ENCODE results near the gene SGIP1. TPM values are rescaled to one million over a fixed set of nuclear protein-coding genes. Genes with fewer than 3 reads are reported as not detected.
A peak's percentile ranks its signal among the peaks of the same experiment; 100 is the strongest.

SGIP1 gene
- total and polyA plus RNA-seq, 2 experiments from 2014 or later: 4.0 to 7.7 TPM

DNA sequence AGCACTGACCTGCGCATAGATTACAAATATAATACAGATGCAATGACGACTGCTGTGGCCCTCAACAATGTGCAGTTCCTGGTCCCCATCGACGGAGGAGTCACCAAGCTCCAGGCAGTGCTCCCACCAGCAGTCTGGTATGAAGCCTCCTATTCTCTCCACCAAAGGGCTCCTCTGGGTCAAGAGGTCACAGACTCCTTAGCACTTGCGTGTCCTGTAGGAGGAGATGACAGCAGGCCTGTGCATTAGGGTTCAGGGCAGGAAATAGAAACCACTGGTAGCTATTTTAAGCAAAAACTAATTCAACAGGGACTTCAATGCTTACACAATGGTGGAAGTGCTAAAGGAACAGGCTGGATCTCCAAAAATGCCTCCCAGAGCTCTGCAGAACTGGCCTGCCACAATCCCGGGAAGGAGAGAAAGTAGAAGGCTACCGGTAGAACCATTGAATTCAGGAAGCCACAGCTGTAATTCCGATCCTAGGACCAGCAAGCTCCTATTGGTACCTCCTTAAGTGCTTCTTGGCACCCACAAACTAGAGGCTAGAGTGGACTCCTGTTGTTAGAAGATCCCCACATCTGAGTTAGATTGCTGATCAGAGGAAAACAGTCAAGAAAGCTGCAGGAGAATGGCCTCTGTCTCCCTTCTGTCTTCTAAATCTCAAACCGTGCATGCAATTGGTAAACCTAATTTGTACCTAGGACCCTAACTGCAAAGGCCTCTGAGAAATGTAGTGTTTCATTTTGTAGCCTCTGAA, 205.6 kb downstream of the SGIP1 start:
- Histone ChIP-seq H3K4me3 (no peak overlapping the region), H4K20me1 (ENCODE audit: insufficient read depth) (no peaks in the 10 kb centered on the region), H3K79me2 (ENCODE audit: insufficient read depth) (no peaks in the 10 kb centered on the region), H2AFZ (peak overlapping the region; percentile 12; the same call in 1 of the 2 replicates), H3K4me1 (ENCODE audit: insufficient read depth) (no peaks in the 10 kb centered on the region), H3K9me2 (ENCODE audit: insufficient read depth) (no peaks in the 10 kb centered on the region), H3K36me3 (ENCODE audit: low read depth) (no peaks in the 10 kb centered on the region), H3K9ac (no peak overlapping the region), H3K27me3 (replicated peaks; ENCODE audit: insufficient read depth) (no peaks in the 10 kb centered on the region), H3K9me3 (ENCODE audit: low read depth) (no peaks in the 10 kb centered on the region), H3K27ac (no peak overlapping the region), H3K4me2 (ENCODE audit: unreplicated experiment) (no peak overlapping the region), H3F3A (ENCODE audit: insufficient read depth) (no peaks in the 10 kb centered on the region)
- 83 to 84% methylated on average over 9 of the region's 9 CpGs for WGBS, 2 experiments (ENCODE audit: low coverage in 1 of 2, low lambda C conversion rate in 2 of 2, missing lambda C conversion rate in 2 of 2)
- DNase-seq: no peak
- in situ Hi-C loops (cut with MboI): loop anchor here (25.0 kb wide), 1 partner anchor 777 kb away; no protein-coding TSS in a partner anchor
- TF ChIP-seq EZH2 (IDR thresholded peaks at IDR 0.05; ENCODE audit: insufficient read depth, poor library complexity, severe bottlenecking) (no peak), EZH2phosphoT487 (IDR thresholded peaks at IDR 0.05; ENCODE audit: insufficient read depth, low read depth) (no peak)

DNA sequence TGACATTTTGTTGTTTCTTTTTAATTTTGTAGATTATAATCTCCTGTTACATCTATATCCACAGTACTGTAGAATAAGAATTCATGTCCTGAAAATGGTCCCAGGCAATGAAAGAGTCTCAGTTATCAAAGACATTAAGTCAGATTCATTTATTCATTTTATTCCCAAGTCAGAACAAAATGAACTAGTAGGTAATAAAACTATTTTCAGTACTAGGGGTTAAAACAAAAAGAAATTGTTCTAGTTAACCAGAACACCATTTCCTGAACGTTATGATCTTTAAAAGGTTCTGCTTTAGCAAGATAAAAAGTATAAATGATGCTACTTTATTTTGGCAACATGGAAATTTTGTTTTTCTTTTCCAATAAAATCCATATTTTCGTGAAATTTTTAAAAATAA, 211.5 kb downstream of the SGIP1 start:
- Histone ChIP-seq H3K9me3 (ENCODE audit: low read depth) (no peaks in the 10 kb centered on the region), H2AFZ (no peak overlapping the region), H3K9ac (no peak overlapping the region), H3K4me2 (ENCODE audit: unreplicated experiment) (no peak overlapping the region), H3K27me3 (replicated peaks; ENCODE audit: insufficient read depth) (no peaks in the 10 kb centered on the region), H3K27ac (no peak overlapping the region), H4K20me1 (ENCODE audit: insufficient read depth) (no peaks in the 10 kb centered on the region), H3K9me2 (ENCODE audit: insufficient read depth) (no peaks in the 10 kb centered on the region), H3K36me3 (ENCODE audit: low read depth) (no peaks in the 10 kb centered on the region), H3K79me2 (ENCODE audit: insufficient read depth) (no peaks in the 10 kb centered on the region), H3F3A (ENCODE audit: insufficient read depth) (peaks cover 23% of the 10 kb centered on the region), H3K4me1 (ENCODE audit: insufficient read depth) (peaks cover 21% of the 10 kb centered on the region), H3K4me3 (no peak overlapping the region)
- 85 to 87% methylated on average over 2 of the region's 2 CpGs for WGBS, 2 experiments (ENCODE audit: low coverage in 1 of 2, low lambda C conversion rate in 2 of 2, missing lambda C conversion rate in 2 of 2)
- in situ Hi-C loops (cut with MboI): loop anchor here (25.0 kb wide), 1 partner anchor 783 kb away; no protein-coding TSS in a partner anchor
- TF ChIP-seq EZH2 (IDR thresholded peaks at IDR 0.05; ENCODE audit: insufficient read depth, poor library complexity, severe bottlenecking) (no peak), EZH2phosphoT487 (IDR thresholded peaks at IDR 0.05; ENCODE audit: insufficient read depth, low read depth) (no peak)
- no peak for DNase-seq

GRCh38 chr1:66747501-66747900, 213.5 kb downstream of the SGIP1 start:
- Histone ChIP-seq H3K36me3 (ENCODE audit: low read depth) (no peaks in the 10 kb centered on the region), H3K27ac (peak overlapping the region; percentile 39), H3K4me2 (ENCODE audit: unreplicated experiment) (peak overlapping the region; percentile 63), H4K20me1 (ENCODE audit: insufficient read depth) (no peaks in the 10 kb centered on the region), H3K9me2 (ENCODE audit: insufficient read depth) (no peaks in the 10 kb centered on the region), H3K4me1 (ENCODE audit: insufficient read depth) (peaks cover 25% of the 10 kb centered on the region), H3K27me3 (replicated peaks; ENCODE audit: insufficient read depth) (no peaks in the 10 kb centered on the region), H3F3A (ENCODE audit: insufficient read depth) (peaks cover 29% of the 10 kb centered on the region), H3K79me2 (ENCODE audit: insufficient read depth) (no peaks in the 10 kb centered on the region), H3K9ac (no peak overlapping the region), H2AFZ (peak overlapping the region; percentile 12), H3K9me3 (ENCODE audit: low read depth) (no peaks in the 10 kb centered on the region), H3K4me3 (peak overlapping the region; percentile 28)
- in situ Hi-C loops (cut with MboI): loop anchor here (25.0 kb wide), 1 partner anchor 785 kb away; no protein-coding TSS in a partner anchor
- TF ChIP-seq EZH2phosphoT487 (IDR thresholded peaks at IDR 0.05; ENCODE audit: insufficient read depth, low read depth) (no peak), EZH2 (IDR thresholded peaks at IDR 0.05; ENCODE audit: insufficient read depth, poor library complexity, severe bottlenecking) (no peak)
- WGBS, 2 experiments (ENCODE audit: low coverage in 1 of 2, low lambda C conversion rate in 2 of 2, missing lambda C conversion rate in 2 of 2): 10 to 14% methylated on average over 1 of the region's 1 CpG
- peak; percentile 46 for DNase-seq

- Histone ChIP-seq H3K4me2 (ENCODE audit: unreplicated experiment) (no peak overlapping the region), H3K9ac (no peak overlapping the region), H3K4me3 (no peak overlapping the region), H3K4me1 (ENCODE audit: insufficient read depth) (peaks cover 25% of the 10 kb centered on the region), H2AFZ (0 out of 2 replicates have a peak overlapping the region, but pooled peaks have one; percentile 21), H3K9me3 (ENCODE audit: low read depth) (no peaks in the 10 kb centered on the region), H3K9me2 (ENCODE audit: insufficient read depth) (no peaks in the 10 kb centered on the region), H3K27ac (no peak overlapping the region), H3K79me2 (ENCODE audit: insufficient read depth) (no peaks in the 10 kb centered on the region), H3F3A (ENCODE audit: insufficient read depth) (peaks cover 29% of the 10 kb centered on the region), H3K36me3 (ENCODE audit: low read depth) (no peaks in the 10 kb centered on the region), H4K20me1 (ENCODE audit: insufficient read depth) (no peaks in the 10 kb centered on the region), H3K27me3 (replicated peaks; ENCODE audit: insufficient read depth) (no peaks in the 10 kb centered on the region)
- in situ Hi-C loops (cut with MboI): no loop called here
- DNase-seq: no peak
- 91 to 93% methylated on average over 3 of the region's 3 CpGs for WGBS, 2 experiments (ENCODE audit: low coverage in 1 of 2, low lambda C conversion rate in 2 of 2, missing lambda C conversion rate in 2 of 2)
- TF ChIP-seq EZH2 (IDR thresholded peaks at IDR 0.05; ENCODE audit: insufficient read depth, poor library complexity, severe bottlenecking) (no peak), EZH2phosphoT487 (IDR thresholded peaks at IDR 0.05; ENCODE audit: insufficient read depth, low read depth) (no peak)
These were observed 216.6 kb downstream of the SGIP1 start for GRCh38 chr1:66750577-66750976.
